Stimulated activated CD8-positive, alpha-beta memory T cell treated with anti-CD3 and anti-CD28 coated beads, Interleukin-4, amount 100 ng/mL, for 24 hours (primary cell): ENCODE results near the gene PTPRF.

Experiments
- DNase-seq: peaks from one replicate; pipeline ENCODE4 v3.0.0-alpha.2; 2020; ENCODE audit warnings: low read depth

PTPRF gene

GRCh38 chr1:43552813-43553212 lies 22.1 kb downstream of the PTPRF start:
- DNase-seq = no peak

DNA sequence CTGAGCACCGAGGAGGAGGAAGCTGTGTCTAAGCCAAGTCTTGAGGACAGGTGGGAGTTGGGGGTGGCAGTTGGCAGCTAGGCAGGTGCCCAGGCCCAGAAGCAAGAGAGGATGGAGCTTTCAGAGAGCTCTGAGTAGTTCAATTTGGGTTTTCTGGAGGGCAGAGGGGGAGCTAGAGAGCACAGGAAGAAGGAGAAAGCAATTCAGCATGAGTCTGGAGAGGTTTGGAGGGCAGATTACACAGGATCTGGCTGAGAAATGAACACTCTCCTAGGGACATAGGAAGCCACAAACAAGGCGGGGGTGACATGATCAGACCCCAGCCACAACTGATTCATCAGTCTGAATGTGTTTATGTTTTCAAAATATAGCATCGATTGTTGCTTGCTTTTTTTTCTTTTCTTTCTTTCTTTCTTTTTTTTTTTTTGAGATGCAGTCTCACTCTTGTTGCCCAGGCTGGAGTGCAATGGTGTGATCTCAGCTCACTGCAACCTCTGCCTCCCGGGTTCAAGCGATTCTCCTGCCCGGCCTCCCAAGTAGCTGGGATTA lies 23.8 kb downstream of the PTPRF start:
- no peak for DNase-seq

DNA sequence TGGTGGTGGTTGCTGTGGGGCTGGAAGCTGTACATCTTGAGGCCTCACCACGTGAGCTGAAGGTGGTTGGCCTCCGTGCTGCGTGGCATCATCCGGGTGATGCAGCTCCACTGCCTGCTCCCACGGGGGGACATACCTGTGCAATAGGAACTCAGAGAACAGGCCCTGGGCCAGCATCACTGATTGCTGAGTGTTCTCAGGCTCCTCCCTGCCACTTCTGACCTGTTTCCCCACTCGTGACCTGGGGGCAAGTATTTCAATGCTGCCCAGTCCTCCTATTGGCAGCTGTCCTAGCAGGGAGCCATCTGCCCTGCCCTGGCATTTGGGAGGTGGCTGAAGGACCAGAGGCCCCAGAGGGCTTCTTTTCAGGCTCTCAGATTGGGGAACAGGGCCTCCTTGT lies 26.1 kb downstream of the PTPRF start:
- DNase-seq = no peak

GRCh38 chr1:43557744-43558245 lies 27.1 kb downstream of the PTPRF start:
- DNase-seq = no peak

- DNase-seq = no peak
Observed at GRCh38 chr1:43558346-43558841, 27.7 kb downstream of the PTPRF start.

GRCh38 chr1:43559714-43560113 lies 29.0 kb downstream of the PTPRF start:
- DNase-seq = no peak

DNA sequence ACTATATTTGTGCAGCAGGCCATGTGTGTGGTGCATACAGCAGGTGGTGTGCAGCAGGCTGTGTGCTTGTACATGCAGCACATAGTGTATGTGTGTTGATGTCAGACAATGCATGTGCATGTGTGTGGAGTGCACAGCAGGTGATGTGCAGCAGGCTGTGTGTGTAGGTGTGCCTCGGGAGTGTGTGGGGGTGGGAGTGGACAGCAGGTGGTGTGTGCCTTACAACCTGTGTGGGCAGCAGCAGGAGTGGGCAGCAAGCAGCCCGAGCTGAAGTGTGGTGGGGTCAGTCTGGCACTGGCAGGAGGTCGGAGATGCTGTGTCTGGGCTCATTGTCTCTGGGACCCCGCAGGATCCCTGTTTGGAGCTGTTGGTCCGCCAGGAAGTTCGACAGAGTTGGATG lies 29.6 kb downstream of the PTPRF start:
- no peak for DNase-seq

- DNase-seq = no peak
Observed at GRCh38 chr1:43563876-43564539, 33.3 kb downstream of the PTPRF start.

DNA sequence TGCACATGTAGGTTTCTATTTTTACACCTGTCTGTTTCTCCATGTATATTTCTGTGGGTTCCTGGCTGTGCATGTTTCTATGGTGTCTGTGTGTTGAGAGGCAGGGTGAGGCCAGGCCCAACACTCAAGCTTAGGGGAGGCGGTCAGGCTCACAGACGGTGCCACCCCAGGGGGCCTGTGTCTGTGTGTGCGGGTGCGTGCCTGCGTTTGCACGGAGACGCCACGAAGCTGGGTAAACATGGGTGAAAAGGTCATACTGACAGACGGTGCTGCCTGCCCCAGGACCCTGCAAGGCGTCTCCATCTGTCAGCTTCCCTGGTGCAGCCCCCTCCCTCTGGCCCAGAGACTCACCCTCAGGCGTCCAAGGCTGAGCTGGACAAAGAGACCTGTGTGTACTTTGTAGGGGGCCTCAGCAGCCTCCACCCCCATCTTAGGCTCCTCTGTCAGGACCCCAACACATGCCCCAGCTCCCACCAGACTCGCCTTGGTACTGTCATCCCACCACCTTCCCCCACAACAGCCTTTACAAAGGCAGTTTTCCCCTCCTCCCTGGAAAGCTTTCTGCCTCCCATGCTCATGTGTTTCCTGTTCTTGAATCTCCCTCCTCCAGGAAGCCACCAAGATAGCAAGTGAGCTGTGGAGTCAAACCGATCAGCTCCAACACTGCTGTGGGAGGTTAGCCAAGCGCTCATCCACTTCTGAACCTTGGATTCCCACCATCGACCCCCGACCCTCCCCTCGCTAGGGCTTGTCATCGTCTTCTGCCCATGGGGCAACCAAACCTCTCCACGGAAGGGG lies 34.1 kb downstream of the PTPRF start:
- DNase-seq = no peak

GRCh38 chr1:43565600-43566360 lies 35.1 kb downstream of the PTPRF start:
- DNase-seq = peak; percentile 23

DNA sequence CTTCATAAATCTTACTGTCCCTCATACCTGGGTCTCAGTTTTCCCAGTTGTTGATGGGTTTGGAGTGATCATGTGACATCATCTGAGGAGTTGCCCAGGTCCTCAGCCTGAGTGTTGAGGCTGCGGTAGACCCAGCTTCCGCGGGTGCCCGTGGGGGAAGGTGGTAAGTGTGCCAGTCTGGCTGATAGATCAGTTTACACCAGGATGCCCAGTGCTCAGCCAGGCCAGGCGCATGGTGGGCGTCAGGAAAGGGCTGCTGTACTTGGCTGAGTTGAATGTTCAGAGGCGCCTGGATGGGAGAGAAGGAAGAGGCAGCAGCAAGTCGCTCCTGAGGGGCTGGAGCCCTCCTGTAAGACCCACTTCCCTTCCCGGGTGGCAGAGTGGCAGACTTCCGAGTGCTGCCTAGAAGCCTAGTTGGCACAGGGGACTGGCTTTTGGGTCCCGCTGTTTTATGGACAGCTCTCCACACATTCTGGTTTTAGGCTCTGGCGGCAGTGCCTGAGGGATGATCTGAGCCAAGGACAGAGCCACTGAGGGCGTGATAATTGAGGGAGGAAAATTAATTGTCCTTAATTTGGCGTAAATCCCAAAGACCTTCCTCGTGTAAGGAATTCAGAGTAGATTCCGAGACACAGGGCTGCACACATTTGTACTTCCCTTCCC lies 35.8 kb downstream of the PTPRF start:
- DNase-seq = no peak

GRCh38 chr1:43569175-43569574 lies 38.5 kb downstream of the PTPRF start:
- no peak for DNase-seq

DNA sequence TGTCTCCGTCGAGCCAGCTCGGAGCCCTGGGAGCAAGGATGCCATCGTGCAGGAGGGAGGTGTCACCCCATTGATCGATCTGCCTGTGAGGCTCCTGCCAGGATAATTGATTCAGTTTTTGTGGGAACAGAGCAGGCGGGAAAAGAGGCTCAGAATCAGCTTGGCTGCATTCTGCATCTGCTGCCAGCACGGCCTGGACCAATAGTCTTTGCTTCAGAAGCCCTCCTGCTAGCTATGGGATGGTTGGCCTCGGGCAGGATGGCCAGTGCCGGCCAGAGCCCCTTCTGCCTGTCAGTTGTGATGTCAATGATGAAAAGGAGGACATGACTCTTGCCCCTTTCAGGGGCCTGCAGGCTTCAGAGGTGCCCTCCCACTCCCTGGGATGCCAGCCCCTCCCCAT lies 39.6 kb downstream of the PTPRF start:
- DNase-seq = no peak

GRCh38 chr1:43570715-43571114 lies 40.0 kb downstream of the PTPRF start:
- DNase-seq = no peak

DNA sequence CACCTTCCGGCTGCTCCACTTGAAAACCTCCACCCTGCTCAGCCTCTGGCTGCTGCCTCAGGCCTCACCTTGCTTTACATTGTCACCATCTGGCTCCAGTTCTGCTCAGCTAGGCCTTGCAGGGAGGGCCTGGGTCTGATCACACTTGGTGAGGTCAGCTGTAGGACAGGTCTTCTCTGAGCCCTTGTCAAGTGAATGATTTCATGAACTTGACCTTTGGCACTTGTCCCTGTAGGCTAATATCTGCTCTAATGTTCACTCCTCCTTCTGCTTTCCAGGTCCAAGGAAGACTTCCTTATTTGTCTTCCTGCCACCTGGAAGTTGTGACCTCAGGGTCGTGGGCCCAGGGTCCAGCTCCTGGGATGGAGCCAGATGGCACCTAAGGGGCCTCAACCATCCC lies 41.4 kb downstream of the PTPRF start:
- no peak for DNase-seq

- no peak for DNase-seq
Observed at GRCh38 chr1:43572538-43572937, 41.9 kb downstream of the PTPRF start.

DNA sequence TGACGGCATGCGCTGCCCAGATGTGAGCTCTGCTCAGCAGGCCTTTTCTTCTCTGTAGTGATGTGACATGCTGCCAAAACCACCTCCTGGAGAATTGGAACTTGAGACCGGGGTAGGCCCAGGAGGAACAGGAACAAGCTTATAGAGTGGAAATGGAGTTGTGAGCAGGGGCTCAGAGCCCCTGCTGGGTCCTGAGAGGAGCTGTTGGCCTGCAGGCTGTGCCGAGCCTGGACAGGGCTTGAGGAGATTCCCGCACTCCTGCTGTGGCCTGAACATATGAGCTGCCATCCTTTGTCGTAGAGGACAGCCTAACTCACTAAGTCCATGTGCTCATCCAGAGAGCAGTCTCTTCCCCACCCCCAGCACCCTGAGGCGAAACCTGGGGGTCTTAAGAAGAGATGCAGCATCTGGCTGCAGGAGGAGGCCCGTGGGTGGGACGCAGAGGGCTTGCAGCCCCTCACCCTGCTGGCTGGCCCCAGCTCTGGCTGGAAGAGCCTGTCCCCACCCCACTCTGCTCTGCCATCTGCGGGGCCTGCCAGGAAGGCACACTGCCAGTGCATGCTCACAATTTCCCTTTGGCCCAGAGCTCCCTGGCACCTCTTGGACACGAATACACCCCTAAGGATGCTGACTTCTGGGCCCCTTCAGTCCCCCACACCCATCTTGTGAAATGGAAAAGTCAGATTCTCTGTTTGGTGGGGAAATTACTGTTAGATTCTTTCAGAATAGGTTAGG lies 42.5 kb downstream of the PTPRF start:
- DNase-seq = no peak

GRCh38 chr1:43576521-43576920 lies 45.8 kb downstream of the PTPRF start:
- DNase-seq = no peak

DNA sequence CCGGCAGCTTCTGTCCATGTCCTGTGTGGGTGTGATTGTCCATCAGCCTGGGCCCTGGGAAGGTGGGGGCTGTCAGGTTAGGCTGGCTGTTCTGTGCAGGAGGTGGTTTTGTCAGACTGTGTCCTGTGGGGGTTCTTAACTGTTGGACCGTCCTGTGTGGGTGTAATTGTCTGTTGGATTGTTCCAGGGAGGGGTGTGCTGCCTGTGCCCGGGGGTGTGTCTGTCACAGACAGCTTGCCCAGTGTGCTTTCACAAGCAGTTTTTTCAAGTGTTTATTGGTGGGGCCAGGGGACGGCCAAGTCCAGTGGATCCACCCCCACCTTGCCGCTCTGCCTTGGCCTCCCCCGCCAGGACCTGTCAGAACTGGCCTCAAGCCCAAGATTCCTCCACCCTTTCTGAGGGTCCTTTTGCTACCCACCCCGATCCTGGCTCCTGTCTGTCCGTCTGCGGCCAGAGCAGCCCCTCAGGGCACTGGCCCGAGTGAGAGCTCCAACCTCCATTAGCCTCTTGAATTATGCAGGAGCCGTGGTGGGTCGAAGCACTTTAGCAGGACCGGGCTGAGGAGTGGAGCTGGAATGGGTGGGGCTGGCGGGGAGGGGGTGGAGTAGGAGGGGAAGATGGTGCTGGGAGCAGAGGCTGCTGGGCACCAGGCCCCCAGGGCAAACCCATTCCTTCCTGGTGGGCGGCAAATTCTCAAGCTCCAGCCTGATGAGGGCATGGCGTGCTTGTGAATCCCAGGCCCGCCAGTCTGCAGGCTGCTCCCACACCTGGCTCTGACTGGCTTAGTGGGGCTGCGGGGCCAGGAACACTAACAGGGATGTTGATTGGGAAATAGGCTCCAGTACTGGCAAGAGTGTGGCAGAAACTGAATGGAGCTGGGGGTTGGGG lies 47.2 kb downstream of the PTPRF start:
- no peak for DNase-seq

- DNase-seq = no peak
Observed at GRCh38 chr1:43580039-43580438, 49.4 kb downstream of the PTPRF start.
